GM15510 (cell line): ENCODE data around the gene FUZ.

Experiments
- POLR2A ChIP-seq: IDR thresholded peaks from 3 replicates; pipeline ENCODE4 v1.6.1; 2011; ENCODE audit warnings: borderline replicate concordance; ENCODE audit not compliant: insufficient read length; ENCODE audit errors: extremely low read depth

The FUZ gene

GRCh38 chr19:49854378-49855263 is 41.5 kb upstream of the FUZ start:
- no peak for TF ChIP-seq POLR2A

GRCh38 chr19:49853852-49854377 is 40.8 kb upstream of the FUZ start:
- TF ChIP-seq POLR2A = no peak

GRCh38 chr19:49852631-49853126 is 39.6 kb upstream of the FUZ start:
- no peak for TF ChIP-seq POLR2A

- no peak for TF ChIP-seq POLR2A
Measured at GRCh38 chr19:49851456-49852259, 38.6 kb upstream of the FUZ start.

GRCh38 chr19:49850487-49851342 is 37.6 kb upstream of the FUZ start, which contains the start of gene PTOV1:
Gene PTOV1, plus strand, starts transcription at chr19:49851159.
- TF ChIP-seq POLR2A = peak; percentile 60

- no peak for TF ChIP-seq POLR2A
Measured at GRCh38 chr19:49850221-49850486, 37.1 kb upstream of the FUZ start.

GRCh38 chr19:49849433-49850220 is 36.5 kb upstream of the FUZ start:
- TF ChIP-seq POLR2A = no peak

- TF ChIP-seq POLR2A = no peak
Measured at GRCh38 chr19:49848938-49849337, 35.8 kb upstream of the FUZ start.

- no peak for TF ChIP-seq POLR2A
Measured at GRCh38 chr19:49847731-49848696, 34.9 kb upstream of the FUZ start.

- no peak for TF ChIP-seq POLR2A
Measured at GRCh38 chr19:49846408-49846807, 33.3 kb upstream of the FUZ start.

- no peak for TF ChIP-seq POLR2A
Measured at GRCh38 chr19:49845414-49845813, 32.3 kb upstream of the FUZ start.

- TF ChIP-seq POLR2A = no peak
Measured at GRCh38 chr19:49844138-49845095, 31.3 kb upstream of the FUZ start.

GRCh38 chr19:49843265-49843664 is 30.2 kb upstream of the FUZ start:
- no peak for TF ChIP-seq POLR2A
